Mammary epithelial cell (primary cell): ENCODE measurements around the gene AKAP7.

Source experiments
- EZH2 ChIP-seq: IDR thresholded peaks from 2 replicates; pipeline ENCODE4 v1.6.1; 2012; ENCODE audit warnings: low read length, inconsistent platforms, borderline replicate concordance
- TF ChIP-seq, protein P1 (sequence below), 2 donors: IDR thresholded peaks in 1 of 2; conservative IDR thresholded peaks in 1 of 2; 2 replicates each; pipeline ENCODE4 v1.5.1; 2011 to 2012; ENCODE audit warnings: inconsistent platforms in 2 of 2, low read length in 2 of 2, mild to moderate bottlenecking in 2 of 2, control low read depth in 1 of 2, low read depth in 1 of 2; ENCODE audit not compliant: insufficient read depth in 1 of 2; ENCODE audit errors: extremely low read depth in 1 of 2

DNA sequence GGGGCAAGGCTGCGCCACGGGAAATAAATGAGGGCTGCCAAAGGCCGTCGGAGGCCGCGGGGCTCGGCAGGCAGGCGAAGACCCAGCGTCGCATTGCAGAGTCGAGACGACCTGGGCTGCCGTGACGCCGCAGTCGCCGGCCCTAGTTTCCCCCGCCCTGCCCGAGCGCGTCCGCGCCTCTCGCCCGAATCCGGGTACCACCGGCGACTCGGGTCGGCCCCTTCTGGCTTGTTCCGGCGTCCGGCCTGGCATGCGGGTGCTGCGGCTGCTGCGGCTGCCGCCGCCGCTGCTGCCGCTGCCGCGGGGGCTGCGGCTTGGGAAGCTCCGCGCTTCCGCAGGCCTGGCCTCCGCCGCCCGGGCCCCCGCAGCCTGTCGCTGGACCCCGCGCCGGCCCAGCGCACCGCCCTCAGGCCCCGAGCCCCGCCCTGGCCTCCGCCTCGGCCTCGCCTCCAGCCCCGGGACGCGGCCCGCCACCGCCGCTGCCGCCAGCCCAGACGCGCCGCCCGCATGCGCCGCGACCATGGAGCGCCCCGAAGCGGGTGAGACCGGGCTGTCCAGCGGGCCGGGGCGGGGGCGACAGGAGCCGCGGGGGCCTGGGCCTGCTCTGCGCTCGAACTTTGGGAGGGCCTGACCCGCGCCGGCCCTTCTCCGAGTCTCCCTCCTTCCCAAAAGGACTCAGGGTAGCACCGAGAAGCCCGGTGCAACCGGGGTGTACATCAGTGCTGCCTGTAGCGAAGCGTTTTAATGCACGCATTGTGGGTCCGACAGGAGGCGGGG, at the start of gene AKAP7:
- TF ChIP-seq, protein P1, sequence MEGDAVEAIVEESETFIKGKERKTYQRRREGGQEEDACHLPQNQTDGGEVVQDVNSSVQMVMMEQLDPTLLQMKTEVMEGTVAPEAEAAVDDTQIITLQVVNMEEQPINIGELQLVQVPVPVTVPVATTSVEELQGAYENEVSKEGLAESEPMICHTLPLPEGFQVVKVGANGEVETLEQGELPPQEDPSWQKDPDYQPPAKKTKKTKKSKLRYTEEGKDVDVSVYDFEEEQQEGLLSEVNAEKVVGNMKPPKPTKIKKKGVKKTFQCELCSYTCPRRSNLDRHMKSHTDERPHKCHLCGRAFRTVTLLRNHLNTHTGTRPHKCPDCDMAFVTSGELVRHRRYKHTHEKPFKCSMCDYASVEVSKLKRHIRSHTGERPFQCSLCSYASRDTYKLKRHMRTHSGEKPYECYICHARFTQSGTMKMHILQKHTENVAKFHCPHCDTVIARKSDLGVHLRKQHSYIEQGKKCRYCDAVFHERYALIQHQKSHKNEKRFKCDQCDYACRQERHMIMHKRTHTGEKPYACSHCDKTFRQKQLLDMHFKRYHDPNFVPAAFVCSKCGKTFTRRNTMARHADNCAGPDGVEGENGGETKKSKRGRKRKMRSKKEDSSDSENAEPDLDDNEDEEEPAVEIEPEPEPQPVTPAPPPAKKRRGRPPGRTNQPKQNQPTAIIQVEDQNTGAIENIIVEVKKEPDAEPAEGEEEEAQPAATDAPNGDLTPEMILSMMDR (conservative IDR thresholded peaks at IDR 0.05 in 1 of 2, IDR thresholded peaks at IDR 0.05 in 1 of 2; ENCODE audit: extremely low read depth in 1 of 2, insufficient read depth in 1 of 2, low read depth in 1 of 2, low read length in 2 of 2), result no peak
- no peak for TF ChIP-seq EZH2
